Neuronal stem cell (in vitro differentiated cells): ENCODE measurements around the gene TGDS.

Experiments used
- DNase-seq: peaks from one replicate; pipeline ENCODE4 v3.0.0-alpha.2; 2013; ENCODE audit warnings: low spot score
- H2AFZ ChIP-seq: one replicate; pipeline ENCODE4 v1.6.1; 2013; ENCODE audit warnings: mild to moderate bottlenecking, low read length, inconsistent platforms
- H2AK5ac ChIP-seq: 2 replicates; pipeline ENCODE4 v1.6.1; 2013; ENCODE audit warnings: low read depth, mild to moderate bottlenecking, inconsistent platforms, low read length, moderate library complexity, mixed read lengths
- H2BK120ac ChIP-seq: 2 replicates; pipeline ENCODE4 v1.6.1; 2013; ENCODE audit warnings: low read depth, mild to moderate bottlenecking, inconsistent platforms, low read length, moderate library complexity, mixed read lengths
- H2BK12ac ChIP-seq: one replicate; pipeline ENCODE4 v1.6.1; 2013; ENCODE audit warnings: low read length, inconsistent platforms
- H2BK15ac ChIP-seq: 2 replicates; pipeline ENCODE4 v1.6.1; 2013; ENCODE audit warnings: mild to moderate bottlenecking, low read length, inconsistent platforms, mixed read lengths
- H2BK5ac ChIP-seq: one replicate; pipeline ENCODE4 v1.6.1; 2013; ENCODE audit warnings: inconsistent platforms, mild to moderate bottlenecking, low read length, moderate library complexity
- H3K14ac ChIP-seq: one replicate; pipeline ENCODE4 v1.6.1; 2013; ENCODE audit warnings: low read length, inconsistent platforms
- H3K18ac ChIP-seq: 2 replicates; pipeline ENCODE4 v1.6.1; 2013; ENCODE audit warnings: low read length, inconsistent platforms
- H3K23ac ChIP-seq: 2 replicates; pipeline ENCODE4 v1.6.1; 2013; ENCODE audit warnings: low read depth, mild to moderate bottlenecking, mixed read lengths, low read length, inconsistent platforms; ENCODE audit not compliant: poor library complexity
- H3K27ac ChIP-seq: replicated peaks from 3 replicates; pipeline ENCODE4 v1.5.1; 2013; ENCODE audit warnings: low read length, inconsistent platforms
- H3K27me3 ChIP-seq, 3 experiments: 2 replicates each; pipeline ENCODE4 v1.6.1; 2013; ENCODE audit warnings: low read length in 3 of 3, mild to moderate bottlenecking in 2 of 3, inconsistent platforms in 1 of 3, low read depth in 1 of 3, mixed read lengths in 1 of 3, moderate library complexity in 1 of 3; ENCODE audit not compliant: control insufficient read depth in 3 of 3, insufficient read depth in 3 of 3
- H3K36me3 ChIP-seq, 2 donors: replicated peaks in 1 of 2; 2 replicates each; pipeline ENCODE4 v1.6.1; 2013; ENCODE audit warnings: low read length in 2 of 2; ENCODE audit not compliant: control insufficient read depth in 2 of 2, insufficient read depth in 2 of 2
- H3K4ac ChIP-seq: 2 replicates; pipeline ENCODE4 v1.6.1; 2013; ENCODE audit warnings: inconsistent platforms, mild to moderate bottlenecking, low read length, moderate library complexity
- H3K4me1 ChIP-seq, 2 donors: 1 replicate in 1 of 2; 2 replicates in 1 of 2; pipeline ENCODE4 v1.6.1; 2013; ENCODE audit warnings: low read length in 2 of 2, low read depth in 1 of 2; ENCODE audit not compliant: control insufficient read depth in 2 of 2, insufficient read depth in 1 of 2
- H3K4me2 ChIP-seq: one replicate; pipeline ENCODE4 v1.6.1; 2013; ENCODE audit warnings: mild to moderate bottlenecking, low read length, inconsistent platforms; ENCODE audit not compliant: insufficient read depth, poor library complexity, severe bottlenecking
- H3K4me3 ChIP-seq, 2 donors: 2 replicates each; pipeline ENCODE4 v1.5.1; 2013; ENCODE audit warnings: low read length in 2 of 2, mild to moderate bottlenecking in 2 of 2, inconsistent platforms in 1 of 2, moderate library complexity in 1 of 2
- H3K79me1 ChIP-seq: one replicate; pipeline ENCODE4 v1.6.1; 2013; ENCODE audit warnings: low read depth, mild to moderate bottlenecking, inconsistent platforms, low read length, moderate library complexity
- H3K9ac ChIP-seq: one replicate; pipeline ENCODE4 v1.6.1; 2013; ENCODE audit warnings: mild to moderate bottlenecking, low read depth, low read length, inconsistent platforms; ENCODE audit not compliant: poor library complexity
- H3K9me3 ChIP-seq, 2 donors: replicated peaks in 1 of 2; 2 replicates each; pipeline versions ENCODE3 to v1.6.1; 2013; ENCODE audit warnings: low read length in 2 of 2, mild to moderate bottlenecking in 2 of 2, inconsistent platforms in 1 of 2, low read depth in 1 of 2, mixed read lengths in 1 of 2, moderate library complexity in 1 of 2; ENCODE audit not compliant: control insufficient read depth in 2 of 2, insufficient read depth in 1 of 2
- H4K8ac ChIP-seq: one replicate; pipeline ENCODE4 v1.6.1; 2013; ENCODE audit warnings: low read depth, mild to moderate bottlenecking, inconsistent platforms, low read length, moderate library complexity
- H4K91ac ChIP-seq: one replicate; pipeline ENCODE4 v1.6.1; 2013; ENCODE audit warnings: low read length, low read depth, mild to moderate bottlenecking, inconsistent platforms; ENCODE audit not compliant: poor library complexity
- WGBS, 2 donors: extraction: QIAGEN DNeasy Blood & Tissue Kit; methylation state at CpG; one replicate each; pipeline ENCODE4 v1.1.7; 2013; ENCODE audit warnings: missing lambda C conversion rate in 2 of 2, mixed read lengths in 1 of 2; ENCODE audit not compliant: insufficient read length in 2 of 2, insufficient replicate concordance in 1 of 2; ENCODE audit errors: extremely low coverage in 2 of 2; 5-methylcytosine and 5-hydroxymethylcytosine counted together

Gene TGDS

DNA sequence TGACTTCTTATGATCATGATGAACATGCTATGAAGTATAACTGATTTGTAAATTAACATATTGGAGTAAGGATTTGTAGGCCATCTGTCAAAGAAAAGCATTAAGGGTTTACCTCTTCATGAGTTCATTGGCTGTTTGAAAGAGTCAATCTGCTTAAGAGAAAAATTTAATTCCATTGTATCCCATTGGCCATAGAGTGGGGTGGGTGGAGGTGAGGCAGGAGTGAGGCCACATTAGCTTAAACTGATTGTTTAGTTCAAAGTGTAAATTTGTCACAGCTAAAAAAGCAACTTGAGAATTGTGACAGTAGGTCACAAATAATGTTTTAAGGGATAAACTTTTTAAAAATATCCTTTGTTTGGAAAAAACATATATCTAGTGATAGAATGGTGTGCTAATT, 17.1 kb upstream of the TGDS start:
- H4K91ac ChIP-seq = no peak overlapping the region
- no peaks in the 10 kb centered on the region for H3K79me1 ChIP-seq
- no peak overlapping the region for H3K14ac ChIP-seq
- H3K36me3 ChIP-seq = peaks cover 2 to 80% of the 10 kb centered on the region in 2 donors
- H3K9ac ChIP-seq = no peak overlapping the region
- H2BK15ac ChIP-seq = no peak overlapping the region
- no peak overlapping the region for H4K8ac ChIP-seq
- no peak overlapping the region for H3K4me2 ChIP-seq
- no peak for DNase-seq
- no peak overlapping the region for H2BK12ac ChIP-seq
- H3K23ac ChIP-seq = no peak overlapping the region
- H3K4ac ChIP-seq = no peak overlapping the region
- H3K27ac ChIP-seq = no peak overlapping the region
- no peak overlapping the region for H2AK5ac ChIP-seq
- no peaks in the 10 kb centered on the region for H3K27me3 ChIP-seq
- H3K9me3 ChIP-seq = peaks cover 0 to 2% of the 10 kb centered on the region in 2 donors
- no peaks in the 10 kb centered on the region for H3K4me1 ChIP-seq
- H2BK120ac ChIP-seq = no peak overlapping the region
- H2AFZ ChIP-seq = no peak overlapping the region
- H2BK5ac ChIP-seq = no peak overlapping the region
- no peak overlapping the region for H3K4me3 ChIP-seq
- no peak overlapping the region for H3K18ac ChIP-seq

DNA sequence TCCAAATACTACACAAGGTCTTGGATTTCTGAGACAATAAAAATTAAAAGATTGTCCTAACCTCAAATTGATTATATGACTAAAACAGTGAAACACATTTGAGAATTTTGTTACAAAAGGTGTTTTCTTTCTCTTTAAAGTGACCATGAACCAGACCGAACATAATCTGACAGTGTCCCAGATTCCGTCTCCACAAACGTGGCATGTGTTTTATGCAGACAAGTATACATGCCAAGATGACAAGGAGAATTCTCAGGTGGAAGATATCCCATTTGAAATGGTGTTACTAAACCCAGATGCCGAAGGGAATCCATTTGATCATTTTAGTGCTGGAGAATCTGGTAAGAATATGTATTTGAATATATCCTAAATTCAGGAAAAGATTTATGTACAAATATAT, 16.1 kb upstream of the TGDS start:
- Histone ChIP-seq H3K9me3 (peaks cover 0 to 2% of the 10 kb centered on the region in 2 donors), H2BK5ac (no peak overlapping the region), H4K8ac (no peak overlapping the region), H2BK15ac (no peak overlapping the region), H3K4me3 (no peak overlapping the region), H3K36me3 (peaks cover 2 to 90% of the 10 kb centered on the region in 2 donors), H2AK5ac (no peak overlapping the region), H2AFZ (no peak overlapping the region), H3K79me1 (no peaks in the 10 kb centered on the region), H3K4me1 (no peaks in the 10 kb centered on the region), H3K23ac (no peak overlapping the region), H3K27ac (no peak overlapping the region), H3K9ac (no peak overlapping the region), H4K91ac (no peak overlapping the region), H3K18ac (no peak overlapping the region), H2BK120ac (no peak overlapping the region), H3K14ac (no peak overlapping the region), H3K4ac (no peak overlapping the region), H2BK12ac (no peak overlapping the region), H3K27me3 (no peaks in the 10 kb centered on the region), H3K4me2 (no peak overlapping the region)
- DNase-seq = no peak
- WGBS, 2 donors = no CpG with 5 or more reads among the region's 4 CpGs

GRCh38 chr13:94610475-94610874, 14.5 kb upstream of the TGDS start:
- WGBS, 2 donors = no CpG with 5 or more reads among the region's 5 CpGs
- H2BK120ac ChIP-seq = no peak overlapping the region
- DNase-seq = no peak
- H3K27me3 ChIP-seq = no peaks in the 10 kb centered on the region
- no peak overlapping the region for H3K23ac ChIP-seq
- H2BK15ac ChIP-seq = no peak overlapping the region
- H4K91ac ChIP-seq = no peak overlapping the region
- no peak overlapping the region for H3K4me2 ChIP-seq
- H2AK5ac ChIP-seq = no peak overlapping the region
- no peak overlapping the region for H2BK5ac ChIP-seq
- peaks cover 2 to 97% of the 10 kb centered on the region in 2 donors for H3K36me3 ChIP-seq
- H3K9ac ChIP-seq = no peak overlapping the region
- no peak overlapping the region for H2AFZ ChIP-seq
- H3K27ac ChIP-seq = no peak overlapping the region
- H3K14ac ChIP-seq = no peak overlapping the region
- no peak overlapping the region for H3K4me3 ChIP-seq
- no peak overlapping the region for H3K18ac ChIP-seq
- no peak overlapping the region for H4K8ac ChIP-seq
- no peaks in the 10 kb centered on the region for H3K79me1 ChIP-seq
- no peak overlapping the region for H2BK12ac ChIP-seq
- H3K9me3 ChIP-seq = peaks cover 0 to 2% of the 10 kb centered on the region in 2 donors
- no peak overlapping the region for H3K4ac ChIP-seq
- no peaks in the 10 kb centered on the region for H3K4me1 ChIP-seq

DNA sequence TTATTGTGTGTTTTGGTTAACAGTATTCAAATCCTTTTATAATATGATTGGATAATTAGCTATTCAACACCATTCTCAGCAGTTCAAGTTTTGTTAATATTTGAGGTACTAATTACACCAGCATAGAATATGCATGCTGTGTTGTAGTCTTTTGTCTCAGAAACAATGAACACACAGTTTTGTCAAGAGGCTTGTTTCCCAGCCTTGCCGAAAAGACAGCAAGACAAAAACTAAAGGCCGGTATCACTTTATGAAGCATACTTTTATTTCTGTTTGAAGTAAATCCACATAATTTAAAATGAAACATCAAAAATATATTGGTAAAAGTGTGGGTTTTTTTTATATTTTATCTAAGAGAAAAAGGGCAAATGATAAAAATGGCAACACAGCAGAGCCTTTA, 13.2 kb upstream of the TGDS start:
- Histone ChIP-seq H3K4ac (no peak overlapping the region), H2AFZ (no peak overlapping the region), H2BK15ac (no peak overlapping the region), H2BK120ac (no peak overlapping the region), H4K8ac (no peak overlapping the region), H3K4me2 (no peak overlapping the region), H3K4me1 (no peaks in the 10 kb centered on the region), H3K4me3 (no peak overlapping the region), H3K23ac (no peak overlapping the region), H2AK5ac (no peak overlapping the region), H2BK12ac (no peak overlapping the region), H3K14ac (no peak overlapping the region), H3K79me1 (no peaks in the 10 kb centered on the region), H4K91ac (no peak overlapping the region), H3K36me3 (peaks cover 2 to 90% of the 10 kb centered on the region in 2 donors), H3K9me3 (peaks cover 0 to 2% of the 10 kb centered on the region in 2 donors), H3K27me3 (no peaks in the 10 kb centered on the region), H3K18ac (no peak overlapping the region), H3K27ac (no peak overlapping the region), H2BK5ac (no peak overlapping the region), H3K9ac (no peak overlapping the region)
- DNase-seq = no peak
- WGBS, 2 donors = no CpG with 5 or more reads among the region's 2 CpGs
